Upper lobe of left lung (tissue), 6 donors: ENCODE results near the gene PLXNB3. TPM values are rescaled to one million over a fixed set of nuclear protein-coding genes. Genes with fewer than 3 reads are reported as not detected.

ENCODE experiments used
- ATAC-seq, 2 donors: fragments of 200-7000 bp; cut with Tn5 transposase; one replicate each; pipeline ENCODE4 v1.9.1; 2022; ENCODE audit warnings: mild to moderate bottlenecking in 2 of 2, moderate library complexity in 2 of 2; ENCODE audit not compliant: low FRiP score in 2 of 2
- DNase-seq, 2 donors: peaks; one replicate each; pipeline ENCODE4 v3.0.0-alpha.2; 2019 to 2020
- H3K27ac ChIP-seq, 4 donors: fragments of 200-600 bp; sonication (generic); one replicate each; pipeline ENCODE4 v1.5.1; 2016 to 2019
- H3K27me3 ChIP-seq, 4 donors: fragments of 200-600 bp; sonication (generic); one replicate each; pipeline ENCODE4 v1.5.1; 2017 to 2019
- H3K36me3 ChIP-seq, 4 donors: fragments of 200-600 bp; sonication (generic); one replicate each; pipeline ENCODE4 v1.5.1; 2016 to 2019
- H3K4me1 ChIP-seq, 4 donors: fragments of 200-600 bp; sonication (generic); one replicate each; pipeline ENCODE4 v1.5.1; 2018 to 2019
- H3K4me3 ChIP-seq, 4 donors: fragments of 200-600 bp; sonication (generic); one replicate each; pipeline ENCODE4 v1.5.1; 2017 to 2019; ENCODE audit warnings: mild to moderate bottlenecking in 2 of 4, moderate library complexity in 1 of 4
- H3K9me3 ChIP-seq, 4 donors: fragments of 200-600 bp; sonication (generic); one replicate each; pipeline ENCODE4 v1.5.1; 2018 to 2019
- CTCF ChIP-seq, 6 experiments: fragments of 450-650 bp in 4 of 6; fragments of 200-600 bp in 2 of 6; sonication (generic) in 2 of 6; IDR thresholded peaks; one replicate each; pipeline ENCODE4 v1.5.1; 2016 to 2019; ENCODE audit warnings: antibody characterized with exemption in 6 of 6
- EP300 ChIP-seq, 4 donors: sonication (generic); formaldehyde crosslinking; IDR thresholded peaks; one replicate each; pipeline ENCODE4 v1.5.1; 2017; ENCODE audit warnings: antibody characterized with exemption in 4 of 4, control low read depth in 2 of 4
- POLR2A ChIP-seq, 4 donors: fragments of 450-650 bp; IDR thresholded peaks; one replicate each; pipeline ENCODE4 v1.5.1; 2016 to 2017; ENCODE audit warnings: antibody characterized with exemption in 4 of 4, mild to moderate bottlenecking in 2 of 4
- POLR2AphosphoS5 ChIP-seq, 2 donors: sonication (generic); formaldehyde crosslinking; IDR thresholded peaks; one replicate each; pipeline ENCODE4 v1.5.1; 2017; ENCODE audit warnings: antibody characterized with exemption in 2 of 2
- WGBS, 2 donors: methylation state at CpG; one replicate each; pipeline ENCODE4 v1.1.5; 2017 to 2018; 5-methylcytosine and 5-hydroxymethylcytosine counted together
- total RNA-seq, 6 donors: library from RNA; depleted of rRNA in 4 of 6; stranded (reverse); fragments of >200 nt in 4 of 6; gene quantifications; one replicate each; pipeline versions ENCODE4 v1.1.0 to v1.2.1, GENCODE V29; 2016 to 2021
- donor health status: DM: no; HTN: no; CAD: no; lungs with moderate emphysema.
- donor health status: DM: no; HTN: yes; CAD: no; lungs with severe emphysema.

The PLXNB3 gene
- total RNA-seq, 6 donors from 2014 or later = 1.3 to 21.0 (median 2.9) TPM

- ATAC-seq = no peak
- H3K4me1 ChIP-seq = no peaks in the 10 kb centered on the region
- H3K27me3 ChIP-seq = no peaks in the 10 kb centered on the region
- TF ChIP-seq EP300 (IDR thresholded peaks at IDR 0.05) (no peak), CTCF (IDR thresholded peaks at IDR 0.05) (no peak), POLR2A (IDR thresholded peaks at IDR 0.05) (no peak), POLR2AphosphoS5 (IDR thresholded peaks at IDR 0.05) (no peak)
- DNase-seq = no peak
- peaks cover 0 to 13% (median 0%) of the 10 kb centered on the region in 4 donors for H3K9me3 ChIP-seq
- 88 to 93% methylated on average over 9 to 30 of the region's 30 CpGs for WGBS, 2 donors
- H3K4me3 ChIP-seq = no peak overlapping the region
- peaks cover 0 to 24% (median 13%) of the 10 kb centered on the region in 4 donors for H3K36me3 ChIP-seq
- no peak overlapping the region for H3K27ac ChIP-seq
These were observed 27.8 kb upstream of the PLXNB3 start for GRCh38 chrX:153736071-153736820.

- H3K36me3 ChIP-seq = peaks cover 0 to 25% (median 14%) of the 10 kb centered on the region in 4 donors
- H3K9me3 ChIP-seq = peaks cover 0 to 7% (median 0%) of the 10 kb centered on the region in 4 donors
- no peak for DNase-seq
- TF ChIP-seq EP300 (IDR thresholded peaks at IDR 0.05) = no peak
- TF ChIP-seq CTCF (IDR thresholded peaks at IDR 0.05) = no peak
- TF ChIP-seq POLR2AphosphoS5 (IDR thresholded peaks at IDR 0.05) = no peak
- TF ChIP-seq POLR2A (IDR thresholded peaks at IDR 0.05) = no peak
- ATAC-seq = no peak
- no peaks in the 10 kb centered on the region for H3K27me3 ChIP-seq
- no peaks in the 10 kb centered on the region for H3K4me1 ChIP-seq
- 81% methylated on average over 15 of the region's 15 CpGs; no CpG with 5 or more reads in 1 of the 2 donors for WGBS, 2 donors
- no peak overlapping the region for H3K27ac ChIP-seq
- H3K4me3 ChIP-seq = no peak overlapping the region
These were observed 27.1 kb upstream of the PLXNB3 start for GRCh38 chrX:153736871-153737441.

GRCh38 chrX:153738056-153738605 lies 25.9 kb upstream of the PLXNB3 start:
- Histone ChIP-seq H3K4me1 (no peaks in the 10 kb centered on the region), H3K36me3 (peaks cover 0 to 25% (median 12%) of the 10 kb centered on the region in 4 donors), H3K27me3 (no peaks in the 10 kb centered on the region), H3K9me3 (no peaks in the 10 kb centered on the region), H3K4me3 (no peak overlapping the region), H3K27ac (no peak overlapping the region)
- ATAC-seq = no peak
- WGBS, 2 donors = 95% methylated on average over 20 of the region's 27 CpGs; no CpG with 5 or more reads in 1 of the 2 donors
- TF ChIP-seq EP300 (IDR thresholded peaks at IDR 0.05) (no peak), POLR2AphosphoS5 (IDR thresholded peaks at IDR 0.05) (no peak), POLR2A (IDR thresholded peaks at IDR 0.05) (no peak), CTCF (IDR thresholded peaks at IDR 0.05) (no peak)
- DNase-seq = no peak

GRCh38 chrX:153739754-153740486 lies 24.1 kb upstream of the PLXNB3 start:
- H3K4me1 ChIP-seq = peaks cover 0 to 12% (median 3%) of the 10 kb centered on the region in 4 donors
- peak in 1 of 2 donors; percentile 62 for ATAC-seq
- DNase-seq = no peak
- WGBS, 2 donors = 81 to 100% methylated on average over 4 to 19 of the region's 29 CpGs
- no peaks in the 10 kb centered on the region for H3K9me3 ChIP-seq
- no peak overlapping the region for H3K27ac ChIP-seq
- H3K4me3 ChIP-seq = no peak overlapping the region
- H3K36me3 ChIP-seq = peaks cover 0 to 25% (median 12%) of the 10 kb centered on the region in 4 donors
- no peaks in the 10 kb centered on the region for H3K27me3 ChIP-seq
- no peak for TF ChIP-seq POLR2A (IDR thresholded peaks at IDR 0.05)
- no peak for TF ChIP-seq POLR2AphosphoS5 (IDR thresholded peaks at IDR 0.05)
- no peak for TF ChIP-seq EP300 (IDR thresholded peaks at IDR 0.05)
- no peak for TF ChIP-seq CTCF (IDR thresholded peaks at IDR 0.05)
